PFSK-1 (cell line): Measurements from ENCODE around the gene CEMIP.

Experiments
- FOXP2 ChIP-seq: optimal IDR thresholded peaks from 2 replicates; pipeline ENCODE3; 2011; ENCODE audit warnings: borderline replicate concordance, control low read depth, inconsistent platforms; ENCODE audit not compliant: insufficient read depth; ENCODE audit errors: extremely low read length, extremely low read depth
- POLR2AphosphoS5 ChIP-seq: IDR thresholded peaks from 2 replicates; pipeline ENCODE4 v1.6.1; 2012; ENCODE audit warnings: low read depth, mild to moderate bottlenecking, control low read depth, low read length, moderate library complexity
- REST ChIP-seq, 2 experiments: IDR thresholded peaks; 2 replicates each; pipeline versions ENCODE4 v1.6.1 to v1.8.0; 2011 to 2012; ENCODE audit warnings: low read depth in 2 of 2, low read length in 2 of 2, control low read depth in 1 of 2, inconsistent platforms in 1 of 2, mild to moderate bottlenecking in 1 of 2, moderate library complexity in 1 of 2; ENCODE audit not compliant: insufficient read depth in 1 of 2
- SIN3A ChIP-seq: IDR thresholded peaks from 2 replicates; pipeline ENCODE4 v1.6.1; 2012; ENCODE audit warnings: mild to moderate bottlenecking, low read length, moderate library complexity, borderline replicate concordance; ENCODE audit not compliant: insufficient read depth
- TAF1 ChIP-seq: IDR thresholded peaks from 2 replicates; pipeline ENCODE4 v1.6.1; 2012; ENCODE audit warnings: low read length, control low read depth, borderline replicate concordance; ENCODE audit not compliant: insufficient read depth

CEMIP gene

GRCh38 chr15:80749589-80749988, 29.6 kb upstream of the CEMIP start:
- no peak for TF ChIP-seq FOXP2
- no peak for TF ChIP-seq SIN3A
- no peak for TF ChIP-seq POLR2AphosphoS5
- no peak for TF ChIP-seq REST (IDR thresholded peaks at IDR 0.05; ENCODE audit: insufficient read depth in 1 of 2, low read depth in 2 of 2, low read length in 2 of 2)

- TF ChIP-seq REST (IDR thresholded peaks at IDR 0.05; ENCODE audit: insufficient read depth in 1 of 2, low read depth in 2 of 2, low read length in 2 of 2) (no peak), TAF1 (no peak), POLR2AphosphoS5 (no peak), FOXP2 (no peak), SIN3A (no peak)
Measured at GRCh38 chr15:80750575-80750974, 28.6 kb upstream of the CEMIP start.

- TF ChIP-seq TAF1 (no peak), REST (IDR thresholded peaks at IDR 0.05; ENCODE audit: insufficient read depth in 1 of 2, low read depth in 2 of 2, low read length in 2 of 2) (no peak), FOXP2 (no peak), SIN3A (no peak), POLR2AphosphoS5 (no peak)
Measured at GRCh38 chr15:80752204-80752603, 27.0 kb upstream of the CEMIP start.

GRCh38 chr15:80753161-80753560, 26.0 kb upstream of the CEMIP start:
- TF ChIP-seq SIN3A (no peak), REST (IDR thresholded peaks at IDR 0.05; ENCODE audit: insufficient read depth in 1 of 2, low read depth in 2 of 2, low read length in 2 of 2) (no peak), TAF1 (no peak), FOXP2 (no peak), POLR2AphosphoS5 (no peak)

GRCh38 chr15:80754014-80754413, 25.2 kb upstream of the CEMIP start:
- TF ChIP-seq POLR2AphosphoS5 (no peak), SIN3A (no peak)
